Measurements from ENCODE around the gene TACC2. TPM values are rescaled to one million over a fixed set of nuclear protein-coding genes. Genes with fewer than 3 reads are reported as not detected.

The TACC2 gene
- total and polyA plus RNA-seq, 9 of the 15 experiments (the other 6 are each of a cell fraction or from before 2014, with no cell fraction given), result under 0.01 to 0.35 (median 0.03) TPM; not detected in 6

GRCh38 chr10:122213766-122214165 lies 224.8 kb downstream of the TACC2 start (continued):
- TF ChIP-seq HMGN3 (IDR thresholded peaks at IDR 0.05; ENCODE audit: borderline replicate concordance, extremely low read depth, insufficient read length, low read depth, low read length) (no peak), GABPB2 (CRISPR knock-in tag; conservative IDR thresholded peaks at IDR 0.05) (no peak)

DNA sequence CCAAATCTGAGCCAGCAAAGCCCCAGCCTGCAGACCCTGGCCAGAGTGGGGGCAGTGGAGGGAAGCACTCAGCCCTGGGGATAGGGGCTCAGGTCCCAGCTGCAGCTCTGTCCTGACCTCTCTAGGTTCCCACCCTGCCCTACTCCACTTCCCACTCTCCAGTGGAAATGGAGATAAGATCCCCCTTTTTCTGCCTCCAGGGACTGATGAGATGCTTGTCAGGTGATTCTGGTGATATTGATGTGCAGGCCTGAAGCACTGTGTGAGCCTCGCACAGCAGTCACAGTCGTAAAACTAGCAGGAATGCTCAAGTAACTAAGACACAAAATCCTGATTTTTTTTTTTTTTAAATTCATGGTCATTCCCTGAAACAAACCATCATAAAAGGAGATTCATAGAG lies 227.1 kb downstream of the TACC2 start:
- Histone ChIP-seq H3K27ac (ENCODE audit: extremely low read depth, low read depth, low read length) (no peak overlapping the region), H3K4me1 (replicated peaks in 1 of 2; ENCODE audit: control insufficient read depth in 2 of 2, insufficient read depth in 2 of 2, low read length in 2 of 2) (no peaks in the 10 kb centered on the region), H3K9me3 (replicated peaks; ENCODE audit: control insufficient read depth, insufficient read depth, low read depth, low read length) (no peaks in the 10 kb centered on the region), H4K20me1 (replicated peaks; ENCODE audit: control insufficient read depth, insufficient read depth, low read length) (no peaks in the 10 kb centered on the region), H3K9ac (ENCODE audit: insufficient read depth in 1 of 2, low read depth in 2 of 2, low read length in 2 of 2) (no peak overlapping the region), H3K36me3 (ENCODE audit: control insufficient read depth, insufficient read depth, low read length) (no peaks in the 10 kb centered on the region), H3K4me3 (no peak overlapping the region), H3K79me2 (ENCODE audit: control insufficient read depth, insufficient read depth, low read length) (no peaks in the 10 kb centered on the region), H3K4me2 (ENCODE audit: insufficient read depth, low read length) (no peak overlapping the region), H3K27me3 (ENCODE audit: control insufficient read depth in 2 of 2, insufficient read depth in 2 of 2, low read length in 2 of 2) (peaks cover 5 to 33% of the 10 kb centered on the region in 2 experiments; a peak in 4 of 5 replicates), H2AFZ (ENCODE audit: low read depth, low read length) (no peak overlapping the region), H3K9me1 (ENCODE audit: control insufficient read depth, insufficient read depth, low read length) (no peaks in the 10 kb centered on the region)
- in situ Hi-C loops (cut with MboI), result no loop called here
- FAIRE-seq, result no peak
- no TSS peak for BruUV-seq (replicated peaks)
- intact Hi-C loops (cut with micrococcal nuclease), result no loop called here
- ChIA-PET POLR2A (no interaction called here), CTCF (ENCODE audit: low intra/inter-chr PET ratio) (no interaction called here)
- 0% methylated on average over 2 of the region's 2 CpGs for WGBS (ENCODE audit: insufficient coverage, low coverage, missing lambda C conversion rate)
- DNase-seq (ENCODE audit: extremely low read depth in 1 of 4, low spot score in 3 of 4), result no peak
- ATAC-seq, result no peak
- no peak for TF ChIP-seq E4F1 (CRISPR knock-in tag; IDR thresholded peaks at IDR 0.05; ENCODE audit: borderline replicate concordance)
- TF ChIP-seq CREB5 (CRISPR knock-in tag; IDR thresholded peaks at IDR 0.05), result no peak
- TF ChIP-seq CEBPZ (IDR thresholded peaks at IDR 0.05; ENCODE audit: borderline replicate concordance, low read depth, low read length), result no peak
